ENCODE data around the gene PLEKHH2.

GRCh38 chr2:43800894-43801293, 163.8 kb downstream of the PLEKHH2 start:
- no peak for TF ChIP-seq CTCF (IDR thresholded peaks at IDR 0.05; ENCODE audit: insufficient read depth, low read length)
- TF ChIP-seq POLR2AphosphoS5 (IDR thresholded peaks at IDR 0.05; ENCODE audit: low read depth): no peak
- no peak for TF ChIP-seq GABPA (IDR thresholded peaks at IDR 0.05; ENCODE audit: low read depth)

Data from HL-60 (cell line).